Lung (tissue), 12 donors: ENCODE results near the gene EML5. TPM values are rescaled to one million over a fixed set of nuclear protein-coding genes. Genes with fewer than 3 reads are reported as not detected.

Source experiments
- ATAC-seq: fragments of 200-7000 bp; cut with Tn5 transposase; one replicate; pipeline ENCODE4 v1.9.1; 2020; ENCODE audit warnings: moderate number of reproducible peaks; ENCODE audit not compliant: insufficient read depth, low FRiP score
- DNase-seq, 3 donors: peaks; one replicate each; pipeline ENCODE4 v3.0.0-alpha.2; 2013 to 2017
- H3K27ac ChIP-seq, 2 donors: one replicate each; pipeline ENCODE4 v1.5.1; 2013; ENCODE audit warnings: mild to moderate bottlenecking in 2 of 2, moderate library complexity in 2 of 2, control low read depth in 1 of 2, inconsistent platforms in 1 of 2, low read depth in 1 of 2, low read length in 1 of 2
- H3K27me3 ChIP-seq, 3 donors: one replicate each; pipeline ENCODE4 v1.5.1; 2013; ENCODE audit warnings: low read length in 2 of 3; ENCODE audit not compliant: control insufficient read depth in 3 of 3, insufficient read depth in 3 of 3
- H3K36me3 ChIP-seq, 4 donors: one replicate each; pipeline ENCODE4 v1.5.1; 2013; ENCODE audit warnings: low read length in 4 of 4, mild to moderate bottlenecking in 1 of 4, moderate library complexity in 1 of 4; ENCODE audit not compliant: control insufficient read depth in 4 of 4, insufficient read depth in 4 of 4
- H3K4me1 ChIP-seq, 5 donors: one replicate each; pipeline ENCODE4 v1.5.1; 2013; ENCODE audit warnings: low read length in 5 of 5, mild to moderate bottlenecking in 2 of 5, moderate library complexity in 1 of 5; ENCODE audit not compliant: control insufficient read depth in 5 of 5, insufficient read depth in 5 of 5
- H3K4me3 ChIP-seq: one replicate; pipeline ENCODE4 v1.5.1; 2013; ENCODE audit warnings: mild to moderate bottlenecking, control low read depth, moderate library complexity
- H3K9ac ChIP-seq, 2 donors: one replicate each; pipeline ENCODE4 v1.5.1; 2013; ENCODE audit warnings: low read length in 2 of 2, control low read depth in 1 of 2; ENCODE audit not compliant: insufficient read depth in 1 of 2
- H3K9me3 ChIP-seq, 4 donors: one replicate each; pipeline ENCODE4 v1.5.1; 2013; ENCODE audit warnings: low read length in 3 of 4, mild to moderate bottlenecking in 1 of 4, moderate library complexity in 1 of 4; ENCODE audit not compliant: control insufficient read depth in 4 of 4, insufficient read depth in 3 of 4
- WGBS, 2 donors: extraction: QIAGEN DNeasy Blood & Tissue Kit; methylation state at CpG; one replicate each; pipeline ENCODE4 v1.1.7; 2013; 5-methylcytosine and 5-hydroxymethylcytosine counted together
- polyA plus RNA-seq, 2 donors: library from polyadenylated mRNA; stranded (reverse); fragments of 200-250 nt; gene quantifications; one replicate each; pipeline ENCODE4 v1.2.1, GENCODE V29; 2013
- total RNA-seq, 2 donors: library from RNA; depleted of rRNA in 1 of 2; stranded (reverse); fragments of >200 nt in 1 of 2; gene quantifications; one replicate each; pipeline ENCODE4 v1.2.1, GENCODE V29; 2014 to 2021
- TF ChIP-seq, protein P1 (sequence below): IDR thresholded peaks from 2 replicates; pipeline ENCODE4 v1.5.1; 2012; ENCODE audit warnings: mild to moderate bottlenecking; ENCODE audit errors: control extremely low read depth, extremely low read depth
- donor health status: control.
- donor health status: control.
- donor health status: Bipolar disorder and iron deficiency.
- donor health status: healthy.
- donor health status: DM: yes; HTN: yes; CAD: no.

EML5 gene
- total and polyA plus RNA-seq, 4 donors = 0.31 to 10.2 (median 1.2) TPM

GRCh38 chr14:88597601-88598000, 195.2 kb downstream of the EML5 start:
- DNase-seq = no peak
- Histone ChIP-seq H3K4me3 (no peak overlapping the region), H3K4me1 (no peaks in the 10 kb centered on the region), H3K9me3 (no peaks in the 10 kb centered on the region), H3K36me3 (peaks cover 23 to 60% (median 29%) of the 10 kb centered on the region in 4 donors), H3K9ac (no peak overlapping the region), H3K27me3 (no peaks in the 10 kb centered on the region), H3K27ac (no peak overlapping the region)
- no peak for ATAC-seq
- WGBS, 2 donors = 87 to 93% methylated on average over 4 of the region's 4 CpGs
- TF ChIP-seq, protein P1, sequence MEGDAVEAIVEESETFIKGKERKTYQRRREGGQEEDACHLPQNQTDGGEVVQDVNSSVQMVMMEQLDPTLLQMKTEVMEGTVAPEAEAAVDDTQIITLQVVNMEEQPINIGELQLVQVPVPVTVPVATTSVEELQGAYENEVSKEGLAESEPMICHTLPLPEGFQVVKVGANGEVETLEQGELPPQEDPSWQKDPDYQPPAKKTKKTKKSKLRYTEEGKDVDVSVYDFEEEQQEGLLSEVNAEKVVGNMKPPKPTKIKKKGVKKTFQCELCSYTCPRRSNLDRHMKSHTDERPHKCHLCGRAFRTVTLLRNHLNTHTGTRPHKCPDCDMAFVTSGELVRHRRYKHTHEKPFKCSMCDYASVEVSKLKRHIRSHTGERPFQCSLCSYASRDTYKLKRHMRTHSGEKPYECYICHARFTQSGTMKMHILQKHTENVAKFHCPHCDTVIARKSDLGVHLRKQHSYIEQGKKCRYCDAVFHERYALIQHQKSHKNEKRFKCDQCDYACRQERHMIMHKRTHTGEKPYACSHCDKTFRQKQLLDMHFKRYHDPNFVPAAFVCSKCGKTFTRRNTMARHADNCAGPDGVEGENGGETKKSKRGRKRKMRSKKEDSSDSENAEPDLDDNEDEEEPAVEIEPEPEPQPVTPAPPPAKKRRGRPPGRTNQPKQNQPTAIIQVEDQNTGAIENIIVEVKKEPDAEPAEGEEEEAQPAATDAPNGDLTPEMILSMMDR = no peak

GRCh38 chr14:88597038-88597437, 195.7 kb downstream of the EML5 start:
- H3K27me3 ChIP-seq = no peaks in the 10 kb centered on the region
- ATAC-seq = no peak
- no peak overlapping the region for H3K27ac ChIP-seq
- H3K4me1 ChIP-seq = no peaks in the 10 kb centered on the region
- TF ChIP-seq, protein P1 = no peak
- peaks cover 19 to 57% (median 26%) of the 10 kb centered on the region in 4 donors for H3K36me3 ChIP-seq
- DNase-seq = no peak
- WGBS, 2 donors = 84 to 91% methylated on average over 4 of the region's 4 CpGs
- H3K9ac ChIP-seq = no peak overlapping the region
- no peak overlapping the region for H3K4me3 ChIP-seq
- H3K9me3 ChIP-seq = no peaks in the 10 kb centered on the region

DNA sequence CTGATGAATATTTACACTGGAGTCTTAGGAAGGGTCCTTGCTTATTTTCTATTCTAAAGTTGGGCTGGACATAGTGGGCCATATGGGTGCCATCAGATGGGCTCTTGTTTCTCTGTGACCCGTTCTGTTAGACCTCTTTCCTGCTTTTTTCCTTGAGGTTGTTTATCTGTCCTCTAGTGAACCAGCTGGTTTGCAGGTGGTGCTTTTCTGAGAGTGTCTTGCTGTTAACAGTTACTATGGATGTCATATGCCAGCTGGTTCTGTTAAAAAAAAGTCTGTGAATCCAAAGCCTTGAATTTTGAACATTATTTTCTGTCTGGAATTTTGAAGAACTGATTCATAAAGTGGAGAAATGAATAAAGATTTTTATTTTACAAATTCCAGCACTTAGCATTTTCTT, 200.7 kb downstream of the EML5 start:
- TF ChIP-seq, protein P1 = no peak
- Histone ChIP-seq H3K27ac (no peak overlapping the region), H3K9me3 (no peaks in the 10 kb centered on the region), H3K9ac (no peak overlapping the region), H3K36me3 (peaks cover 12 to 44% (median 24%) of the 10 kb centered on the region in 4 donors), H3K4me1 (no peaks in the 10 kb centered on the region), H3K27me3 (no peaks in the 10 kb centered on the region), H3K4me3 (no peak overlapping the region)
- no peak for ATAC-seq
- 0 to 76% methylated on average over 1 of the region's 1 CpG for WGBS, 2 donors
- no peak for DNase-seq

- no peak for DNase-seq
- 71 to 88% methylated on average over 4 of the region's 4 CpGs for WGBS, 2 donors
- H3K36me3 ChIP-seq = peaks cover 9 to 31% (median 18%) of the 10 kb centered on the region in 4 donors
- TF ChIP-seq, protein P1 = no peak
- H3K9me3 ChIP-seq = no peaks in the 10 kb centered on the region
- no peak overlapping the region for H3K4me3 ChIP-seq
- no peak overlapping the region for H3K27ac ChIP-seq
- ATAC-seq = no peak
- no peak overlapping the region for H3K9ac ChIP-seq
- H3K4me1 ChIP-seq = no peaks in the 10 kb centered on the region
- no peaks in the 10 kb centered on the region for H3K27me3 ChIP-seq
These were observed 202.6 kb downstream of the EML5 start for GRCh38 chr14:88590173-88590572.
